LNCAP (cell line): ENCODE measurements around the gene RADX.

Experiments used
- CTCF ChIP-seq: fragments of 450-650 bp; IDR thresholded peaks from 2 replicates; pipeline ENCODE4 v1.5.1; 2017; ENCODE audit warnings: mild to moderate bottlenecking

Gene RADX

GRCh38 chrX:106692425-106693065, 80.8 kb downstream of the RADX start:
- TF ChIP-seq CTCF: no peak

- no peak for TF ChIP-seq CTCF
Measured at GRCh38 chrX:106696502-106696901, 84.7 kb downstream of the RADX start.

- TF ChIP-seq CTCF: no peak
Measured at GRCh38 chrX:106698693-106699092, 86.9 kb downstream of the RADX start.

GRCh38 chrX:106702636-106703035, 90.9 kb downstream of the RADX start:
- TF ChIP-seq CTCF: no peak

- TF ChIP-seq CTCF: no peak
Measured at GRCh38 chrX:106706466-106706865, 94.7 kb downstream of the RADX start.

- TF ChIP-seq CTCF: no peak
Measured at GRCh38 chrX:106707771-106708454, 96.1 kb downstream of the RADX start.

GRCh38 chrX:106710771-106711170, 99.0 kb downstream of the RADX start:
- no peak for TF ChIP-seq CTCF
